ENCODE data around the gene AATK. TPM values are rescaled to one million over a fixed set of nuclear protein-coding genes. Genes with fewer than 3 reads are reported as not detected.

AATK gene
- total and polyA plus RNA-seq, 10 of the 15 experiments (the other 5 are each of a cell fraction or from before 2014, with no cell fraction given): 0.04 TPM; not detected in 9

- intact Hi-C loops (cut with micrococcal nuclease; ENCODE audit: unreplicated experiment): no loop called here
- FAIRE-seq (no peak), ATAC-seq (no peak), DNase-seq (ENCODE audit: low read depth, low spot score) (no peak)
- Histone ChIP-seq H3K27me3 (replicated peaks in 1 of 2; ENCODE audit: control insufficient read depth in 2 of 2, insufficient read depth in 2 of 2, low read length in 1 of 2) (no peaks in the 10 kb centered on the region), H4K20me1 (ENCODE audit: control insufficient read depth, insufficient read depth) (no peaks in the 10 kb centered on the region), H3K79me2 (ENCODE audit: control insufficient read depth, insufficient read depth, low read length) (no peaks in the 10 kb centered on the region), H2AFZ (ENCODE audit: control insufficient read depth, low read depth, low read length) (no peak overlapping the region), H3K4me3 (no peak overlapping the region), H3K4me1 (ENCODE audit: control insufficient read depth, insufficient read depth, low read length) (no peaks in the 10 kb centered on the region), H3K9me3 (replicated peaks; ENCODE audit: control insufficient read depth, insufficient read depth, low read length) (no peaks in the 10 kb centered on the region), H3K27ac (ENCODE audit: control insufficient read depth, insufficient read depth) (no peak overlapping the region), H3K36me3 (ENCODE audit: control insufficient read depth in 2 of 2, insufficient read depth in 2 of 2, low read length in 1 of 2) (no peaks in the 10 kb centered on the region; a peak in 1 of 4 replicates), H3K4me2 (ENCODE audit: control insufficient read depth, insufficient read depth) (no peak overlapping the region), H3K9ac (ENCODE audit: control insufficient read depth, insufficient read depth, low read length) (no peak overlapping the region)
- WGBS (ENCODE audit: insufficient coverage, insufficient replicate concordance, low lambda C conversion rate, missing lambda C conversion rate): 97% methylated on average over 8 of the region's 8 CpGs
- RAD21 ChIA-PET (ENCODE audit: unreplicated experiment): no interaction called here
- POLR2A ChIA-PET: no interaction called here
- SMC1A ChIA-PET (ENCODE audit: uncharacterized antibody, unreplicated experiment): no interaction called here
- CTCF ChIA-PET: no interaction called here
- in situ Hi-C loops (cut with MboI): no loop called here
- BruUV-seq (replicated peaks): no TSS peak
- TF ChIP-seq REST (IDR thresholded peaks at IDR 0.05; ENCODE audit: low read depth, low read length) (no peak), PAX8 (IDR thresholded peaks at IDR 0.05) (no peak), TBL1XR1 (IDR thresholded peaks at IDR 0.05; ENCODE audit: low read depth, low read length) (no peak), SP1 (IDR thresholded peaks at IDR 0.05; ENCODE audit: low read depth, low read length) (no peak), IKZF1 (conservative IDR thresholded peaks at IDR 0.05) (no peak), LARP7 (IDR thresholded peaks at IDR 0.05) (no peak), ZNF687 (IDR thresholded peaks at IDR 0.05) (no peak), ATF7 (IDR thresholded peaks at IDR 0.05; ENCODE audit: low read depth) (no peak), FOXK2 (IDR thresholded peaks at IDR 0.05) (no peak), ZNF24 (IDR thresholded peaks at IDR 0.05) (no peak), CREB1 (IDR thresholded peaks at IDR 0.05; ENCODE audit: low read depth) (no peak), MXI1 (IDR thresholded peaks at IDR 0.05; ENCODE audit: low read depth, low read length) (no peak), DPF2 (IDR thresholded peaks at IDR 0.05) (no peak), NFIC (IDR thresholded peaks at IDR 0.05; ENCODE audit: low read depth, low read length) (no peak)
- TF ChIP-seq, protein P1, sequence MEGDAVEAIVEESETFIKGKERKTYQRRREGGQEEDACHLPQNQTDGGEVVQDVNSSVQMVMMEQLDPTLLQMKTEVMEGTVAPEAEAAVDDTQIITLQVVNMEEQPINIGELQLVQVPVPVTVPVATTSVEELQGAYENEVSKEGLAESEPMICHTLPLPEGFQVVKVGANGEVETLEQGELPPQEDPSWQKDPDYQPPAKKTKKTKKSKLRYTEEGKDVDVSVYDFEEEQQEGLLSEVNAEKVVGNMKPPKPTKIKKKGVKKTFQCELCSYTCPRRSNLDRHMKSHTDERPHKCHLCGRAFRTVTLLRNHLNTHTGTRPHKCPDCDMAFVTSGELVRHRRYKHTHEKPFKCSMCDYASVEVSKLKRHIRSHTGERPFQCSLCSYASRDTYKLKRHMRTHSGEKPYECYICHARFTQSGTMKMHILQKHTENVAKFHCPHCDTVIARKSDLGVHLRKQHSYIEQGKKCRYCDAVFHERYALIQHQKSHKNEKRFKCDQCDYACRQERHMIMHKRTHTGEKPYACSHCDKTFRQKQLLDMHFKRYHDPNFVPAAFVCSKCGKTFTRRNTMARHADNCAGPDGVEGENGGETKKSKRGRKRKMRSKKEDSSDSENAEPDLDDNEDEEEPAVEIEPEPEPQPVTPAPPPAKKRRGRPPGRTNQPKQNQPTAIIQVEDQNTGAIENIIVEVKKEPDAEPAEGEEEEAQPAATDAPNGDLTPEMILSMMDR (IDR thresholded peaks at IDR 0.05 in 2 of 3, conservative IDR thresholded peaks at IDR 0.05 in 1 of 3; ENCODE audit: control insufficient read depth in 2 of 3, extremely low read depth in 1 of 3, insufficient read depth in 1 of 3, low read depth in 3 of 3, low read length in 3 of 3): no peak
- TF ChIP-seq, protein P2, sequence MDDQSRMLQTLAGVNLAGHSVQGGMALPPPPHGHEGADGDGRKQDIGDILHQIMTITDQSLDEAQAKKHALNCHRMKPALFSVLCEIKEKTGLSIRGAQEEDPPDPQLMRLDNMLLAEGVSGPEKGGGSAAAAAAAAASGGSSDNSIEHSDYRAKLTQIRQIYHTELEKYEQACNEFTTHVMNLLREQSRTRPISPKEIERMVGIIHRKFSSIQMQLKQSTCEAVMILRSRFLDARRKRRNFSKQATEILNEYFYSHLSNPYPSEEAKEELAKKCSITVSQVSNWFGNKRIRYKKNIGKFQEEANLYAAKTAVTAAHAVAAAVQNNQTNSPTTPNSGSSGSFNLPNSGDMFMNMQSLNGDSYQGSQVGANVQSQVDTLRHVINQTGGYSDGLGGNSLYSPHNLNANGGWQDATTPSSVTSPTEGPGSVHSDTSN (IDR thresholded peaks at IDR 0.05; ENCODE audit: insufficient replicate concordance, low read depth, low read length): no peak
Measured at GRCh38 chr17:81213978-81214377, 48.0 kb upstream of the AATK start.

Data from GM12878 (cell line).